Esophagus squamous epithelium (tissue), 4 donors: ENCODE data around the gene PATZ1.
"Not testable (repeated sequence)": the region's sequence is repeated elsewhere in the genome, so short reads cannot be mapped to it uniquely, and the experiment has no call there.

Source experiments
- CTCF ChIP-seq, 6 experiments: fragments of 450-650 bp in 4 of 6; fragments of 200-600 bp in 2 of 6; sonication (generic) in 2 of 6; IDR thresholded peaks; one replicate each; pipeline ENCODE4 v1.5.1; 2016 to 2019; ENCODE audit warnings: antibody characterized with exemption in 6 of 6, mild to moderate bottlenecking in 4 of 6, moderate library complexity in 4 of 6
- POLR2A ChIP-seq, 4 donors: fragments of 450-650 bp; IDR thresholded peaks; one replicate each; pipeline ENCODE4 v1.6.1; 2017; ENCODE audit warnings: antibody characterized with exemption in 4 of 4, mild to moderate bottlenecking in 4 of 4, moderate library complexity in 3 of 4

DNA sequence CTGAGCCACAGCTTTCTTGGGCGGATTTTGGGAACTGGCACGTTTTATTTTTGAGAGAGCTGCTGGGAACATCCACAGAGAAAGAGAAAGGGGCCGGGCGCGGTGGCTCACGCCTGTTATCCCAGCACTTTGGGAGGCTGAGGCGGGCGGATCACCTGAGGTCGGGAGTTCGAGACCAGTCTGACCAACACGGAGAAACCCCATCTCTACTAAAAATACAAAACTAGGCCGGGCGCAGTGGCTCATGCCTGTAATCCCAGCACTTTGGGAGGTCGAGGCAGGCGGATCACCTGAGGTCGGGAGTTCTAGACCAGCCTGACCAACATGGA, 1.8 kb upstream of the PATZ1 start:
- TF ChIP-seq CTCF, POLR2A (IDR thresholded peaks at IDR 0.05): not testable (repeated sequence)
